ENCODE measurements around the gene DPM2. TPM values are rescaled to one million over a fixed set of nuclear protein-coding genes. Genes with fewer than 3 reads are reported as not detected.

The DPM2 gene
- total and polyA plus RNA-seq, 2 of the 4 experiments (the other 2 are of a cell fraction): 10.8 to 60.6 TPM

DNA sequence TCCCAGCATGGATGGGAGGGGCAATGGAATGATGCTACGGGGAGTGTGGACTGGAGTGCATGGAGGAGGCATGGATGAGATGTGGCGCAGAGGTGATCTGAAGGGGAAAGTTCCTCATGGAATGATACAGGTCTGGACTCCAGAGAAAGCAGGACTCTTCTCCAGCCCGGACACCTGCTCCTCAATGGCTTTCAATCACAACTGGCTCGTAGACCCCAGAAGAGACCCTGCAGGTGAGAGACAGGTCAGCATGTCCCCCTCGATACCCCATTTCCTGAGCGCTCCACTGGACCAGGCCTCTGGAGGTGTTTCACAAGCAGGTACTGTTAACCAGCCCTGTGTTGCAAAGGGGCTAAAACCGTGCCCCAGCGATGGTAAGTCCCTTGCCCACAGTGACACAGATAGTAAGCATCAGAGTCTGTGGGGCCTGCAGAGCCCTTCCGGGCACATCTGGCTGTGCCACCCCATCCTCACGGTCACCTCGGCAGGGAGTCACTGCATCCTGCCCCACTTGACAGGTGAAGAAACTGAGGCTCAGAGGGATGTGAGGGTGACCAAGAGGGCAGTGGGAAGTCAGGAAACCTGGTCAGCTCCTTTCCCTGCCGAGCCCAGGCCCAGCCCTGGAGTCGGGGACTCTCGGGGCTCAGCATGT is 5.5 kb upstream of the DPM2 start:
- Histone ChIP-seq H3K79me1 (ENCODE audit: low read depth in 1 of 2, low read length in 2 of 2) (peaks cover 0 to 10% of the 10 kb centered on the region in 2 experiments; a peak in 1 of 4 replicates), H4K5ac (ENCODE audit: low read depth, low read length) (no peak overlapping the region), H3K9me1 (ENCODE audit: insufficient read depth, low read length) (peaks cover 3% of the 10 kb centered on the region; the same call in 1 of the 2 replicates), H2BK5ac (ENCODE audit: low read depth, low read length, poor library complexity, severe bottlenecking) (no peak overlapping the region), H4K20me1 (ENCODE audit: insufficient read depth, low read length) (peaks cover 12% of the 10 kb centered on the region; the same call in 1 of the 2 replicates), H3K9me3 (ENCODE audit: control insufficient read depth, insufficient read depth, low read length) (no peaks in the 10 kb centered on the region), H2BK20ac (ENCODE audit: low read depth, low read length) (no peak overlapping the region), H3K56ac (ENCODE audit: extremely low read depth, insufficient read depth, low read length) (no peak overlapping the region), H4K91ac (ENCODE audit: insufficient read depth, low read depth, low read length) (no peak overlapping the region), H2AFZ (replicated peaks; ENCODE audit: low read length, poor library complexity) (peak overlapping the region; percentile 80), H3K23ac (ENCODE audit: low read depth, low read length) (no peak overlapping the region), H3K14ac (replicated peaks; ENCODE audit: low read depth, low read length) (no peak overlapping the region), H3K4me1 (ENCODE audit: control insufficient read depth, insufficient read depth, low read length) (peaks cover 5% of the 10 kb centered on the region; the same call in 1 of the 2 replicates), H2BK120ac (ENCODE audit: low read depth, low read length) (no peak overlapping the region), H3K27ac (ENCODE audit: insufficient read depth, low read length) (no peak overlapping the region), H3K36me3 (ENCODE audit: control insufficient read depth, insufficient read depth, low read length) (peaks cover 34% of the 10 kb centered on the region), H2AK5ac (ENCODE audit: low read depth, low read length) (0 out of 2 replicates have a peak overlapping the region, but pooled peaks have one; percentile 28), H4K8ac (ENCODE audit: low read depth in 2 of 2, low read length in 2 of 2) (no peak overlapping the region), H3K18ac (ENCODE audit: low read depth, low read length) (no peak overlapping the region), H2AK9ac (replicated peaks; ENCODE audit: low read depth, low read length, poor library complexity) (peak overlapping the region; percentile 66), H3K4me3 (ENCODE audit: insufficient read depth, low read depth, low read length) (no peak overlapping the region), H3K4ac (ENCODE audit: low read depth, low read length) (no peak overlapping the region), H3K4me2 (ENCODE audit: low read depth, low read length) (no peak overlapping the region), H3K27me3 (ENCODE audit: control insufficient read depth, insufficient read depth, low read length) (no peaks in the 10 kb centered on the region), H2BK15ac (ENCODE audit: low read depth, low read length) (no peak overlapping the region), H3K9ac (ENCODE audit: low read depth, low read length) (no peak overlapping the region)
- DNase-seq (no peak), ATAC-seq (ENCODE audit: low read depth) (no peak)
- POLR2A ChIA-PET (ENCODE audit: unreplicated experiment): no interaction called here
- dilution Hi-C loops (cut with HindIII; ENCODE audit: low sequenced_read_pairs, unreplicated experiment): no loop called here
- CTCF ChIA-PET: interaction anchor here (0.6 to 2.8 kb wide), 11 partner anchors 11 to 156 kb away, joined by 3 to 15 read pairs (median 4); no protein-coding TSS in a partner anchor
- no TSS peak for BruUV-seq (replicated peaks)
- 77% methylated on average over 7 of the region's 14 CpGs; no CpG with 5 or more reads in 1 of the 2 experiments for WGBS, 2 experiments (ENCODE audit: extremely low coverage in 2 of 2, insufficient read length in 1 of 2)
- in situ Hi-C loops (cut with MboI; ENCODE audit: low sequenced_read_pairs): no loop called here
- TF ChIP-seq MXI1 (IDR thresholded peaks at IDR 0.05; ENCODE audit: borderline replicate concordance, low read depth, low read length) (no peak), CHD1 (IDR thresholded peaks at IDR 0.05; ENCODE audit: low read depth, low read length) (no peak), RFX5 (IDR thresholded peaks at IDR 0.05; ENCODE audit: low read depth, low read length) (no peak), MAFK (IDR thresholded peaks at IDR 0.05; ENCODE audit: low read depth, low read length) (no peak), RAD21 (IDR thresholded peaks at IDR 0.05; ENCODE audit: low read length) (no peak), FOS (IDR thresholded peaks at IDR 0.05; ENCODE audit: low read depth, low read length) (no peak), RCOR1 (IDR thresholded peaks at IDR 0.05; ENCODE audit: insufficient replicate concordance, low read length) (no peak)
- TF ChIP-seq, protein P1, sequence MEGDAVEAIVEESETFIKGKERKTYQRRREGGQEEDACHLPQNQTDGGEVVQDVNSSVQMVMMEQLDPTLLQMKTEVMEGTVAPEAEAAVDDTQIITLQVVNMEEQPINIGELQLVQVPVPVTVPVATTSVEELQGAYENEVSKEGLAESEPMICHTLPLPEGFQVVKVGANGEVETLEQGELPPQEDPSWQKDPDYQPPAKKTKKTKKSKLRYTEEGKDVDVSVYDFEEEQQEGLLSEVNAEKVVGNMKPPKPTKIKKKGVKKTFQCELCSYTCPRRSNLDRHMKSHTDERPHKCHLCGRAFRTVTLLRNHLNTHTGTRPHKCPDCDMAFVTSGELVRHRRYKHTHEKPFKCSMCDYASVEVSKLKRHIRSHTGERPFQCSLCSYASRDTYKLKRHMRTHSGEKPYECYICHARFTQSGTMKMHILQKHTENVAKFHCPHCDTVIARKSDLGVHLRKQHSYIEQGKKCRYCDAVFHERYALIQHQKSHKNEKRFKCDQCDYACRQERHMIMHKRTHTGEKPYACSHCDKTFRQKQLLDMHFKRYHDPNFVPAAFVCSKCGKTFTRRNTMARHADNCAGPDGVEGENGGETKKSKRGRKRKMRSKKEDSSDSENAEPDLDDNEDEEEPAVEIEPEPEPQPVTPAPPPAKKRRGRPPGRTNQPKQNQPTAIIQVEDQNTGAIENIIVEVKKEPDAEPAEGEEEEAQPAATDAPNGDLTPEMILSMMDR (conservative IDR thresholded peaks at IDR 0.05; ENCODE audit: low read depth, low read length): no peak
- intact Hi-C loops (cut with micrococcal nuclease): loop anchor here (1.0 to 5.0 kb wide), 4 partner anchors 138 to 174 kb away; no protein-coding TSS in a partner anchor

Data from IMR-90 (cell line).